Amniotic stem cell (primary cell): ENCODE data around the gene SREBF2.
A peak's percentile ranks its signal among the peaks of the same experiment; 100 is the strongest.

Experiments used
- DNase-seq: peaks from one replicate; lab custom pipeline; 2025; lab: John Stamatoyannopoulos, UW

The SREBF2 gene

GRCh38 chr22:41908411-41909309 is 75.8 kb downstream of the SREBF2 start:
- DNase-seq: no peak

- DNase-seq: no peak
Observed at GRCh38 chr22:41909310-41910049, 76.6 kb downstream of the SREBF2 start.

- DNase-seq: no peak
Observed at GRCh38 chr22:41910050-41911000, 77.4 kb downstream of the SREBF2 start.

- DNase-seq: no peak
Observed at GRCh38 chr22:41911001-41911611, 78.2 kb downstream of the SREBF2 start.

- DNase-seq: no peak
Observed at GRCh38 chr22:41912338-41913039, 79.6 kb downstream of the SREBF2 start.

- no peak for DNase-seq
Observed at GRCh38 chr22:41913040-41913719, 80.3 kb downstream of the SREBF2 start.

GRCh38 chr22:41913842-41914534 is 81.1 kb downstream of the SREBF2 start:
- DNase-seq: no peak

- no peak for DNase-seq
Observed at GRCh38 chr22:41914611-41915034, 81.7 kb downstream of the SREBF2 start.

- peak; percentile 7 for DNase-seq
Observed at GRCh38 chr22:41915035-41915785, 82.3 kb downstream of the SREBF2 start, which contains the start of gene SHISA8. TSS of gene SHISA8 (minus strand) at chr22:41915074. CDS start at chr22:41914667, 407 bp downstream.

- no peak for DNase-seq
Observed at GRCh38 chr22:41915786-41916493, 83.0 kb downstream of the SREBF2 start.

- no peak for DNase-seq
Observed at GRCh38 chr22:41916745-41917358, 83.9 kb downstream of the SREBF2 start.

- DNase-seq: no peak
Observed at GRCh38 chr22:41917375-41917902, 84.5 kb downstream of the SREBF2 start.

- DNase-seq: no peak
Observed at GRCh38 chr22:41917903-41918791, 85.2 kb downstream of the SREBF2 start.

- DNase-seq: no peak
Observed at GRCh38 chr22:41919357-41920224, 86.7 kb downstream of the SREBF2 start.

- DNase-seq: no peak
Observed at GRCh38 chr22:41920271-41920976, 87.5 kb downstream of the SREBF2 start.
